AG09309 (cell line): ENCODE data around the gene PLEK2.

Source experiments
- DNase-seq: peaks from one replicate; pipeline ENCODE4 v3.0.0-alpha.2; 2010; ENCODE audit warnings: low read depth
- H3K4me3 ChIP-seq: 2 replicates; pipeline ENCODE4 v1.5.1; 2011; ENCODE audit warnings: mild to moderate bottlenecking, low read depth, low read length, moderate library complexity; ENCODE audit not compliant: control insufficient read depth
- CTCF ChIP-seq: IDR thresholded peaks from 2 replicates; pipeline ENCODE4 v1.5.1; 2011; ENCODE audit warnings: mild to moderate bottlenecking, low read depth, low read length, inconsistent platforms; ENCODE audit not compliant: insufficient read depth, control insufficient read depth; ENCODE audit errors: missing control alignments

PLEK2 gene

GRCh38 chr14:67441256-67441655 is 29.3 kb upstream of the PLEK2 start:
- no peak for TF ChIP-seq CTCF
- no peak overlapping the region for H3K4me3 ChIP-seq
- no peak for DNase-seq

GRCh38 chr14:67440513-67440912 is 28.5 kb upstream of the PLEK2 start:
- TF ChIP-seq CTCF: no peak
- no peak for DNase-seq
- H3K4me3 ChIP-seq: no peak overlapping the region

GRCh38 chr14:67438969-67439368 is 27.0 kb upstream of the PLEK2 start:
- no peak for TF ChIP-seq CTCF
- no peak overlapping the region for H3K4me3 ChIP-seq
- no peak for DNase-seq

- H3K4me3 ChIP-seq: no peak overlapping the region
- TF ChIP-seq CTCF: no peak
- DNase-seq: no peak
Observed at GRCh38 chr14:67436006-67436866, 24.3 kb upstream of the PLEK2 start.

GRCh38 chr14:67435603-67436002 is 23.6 kb upstream of the PLEK2 start:
- TF ChIP-seq CTCF: no peak
- no peak for DNase-seq
- H3K4me3 ChIP-seq: no peak overlapping the region

- no peak for TF ChIP-seq CTCF
- peak; percentile 20 for DNase-seq
- no peak overlapping the region for H3K4me3 ChIP-seq
Observed at GRCh38 chr14:67432050-67432564, 20.1 kb upstream of the PLEK2 start.
